Body of pancreas (tissue), 4 donors: ENCODE measurements around the gene THSD4. TPM values are rescaled to one million over a fixed set of nuclear protein-coding genes. Genes with fewer than 3 reads are reported as not detected.

Source experiments
- ATAC-seq: fragments of 150-250 bp; one replicate; pipeline ENCODE4 v1.9.1; 2016
- DNase-seq, 4 donors: peaks; one replicate each; pipeline ENCODE4 v3.0.0-alpha.2; 2019
- H3K27ac ChIP-seq, 4 donors: fragments of 200-600 bp; sonication (generic); 1 replicate in 3 of 4; 2 replicates in 1 of 4; pipeline versions ENCODE4 v1.5.1 to v1.6.1; 2016 to 2019; ENCODE audit warnings: mild to moderate bottlenecking in 1 of 4, mixed read lengths in 1 of 4, moderate library complexity in 1 of 4
- H3K27me3 ChIP-seq, 2 donors: fragments of 200-600 bp; sonication (generic); one replicate each; pipeline ENCODE4 v1.6.0; 2016; ENCODE audit warnings: mild to moderate bottlenecking in 1 of 2
- H3K36me3 ChIP-seq, 2 donors: fragments of 200-600 bp; sonication (generic); replicated peaks in 1 of 2; 2 replicates each; pipeline ENCODE4 v1.5.1; 2016; ENCODE audit warnings: low read depth in 2 of 2; ENCODE audit not compliant: insufficient read depth in 1 of 2
- H3K4me1 ChIP-seq: fragments of 200-600 bp; sonication (generic); one replicate; pipeline ENCODE4 v1.6.0; 2016
- H3K4me3 ChIP-seq, 2 donors: fragments of 200-600 bp; sonication (generic); 1 replicate in 1 of 2; 2 replicates in 1 of 2; pipeline ENCODE4 v1.5.1; 2016 to 2019
- H3K9me3 ChIP-seq, 3 donors: fragments of 200-600 bp; sonication (generic); 1 replicate in 2 of 3; 2 replicates in 1 of 3; pipeline ENCODE4 v1.5.1; 2016
- POLR2A ChIP-seq, 3 donors: fragments of 450-650 bp; IDR thresholded peaks; one replicate each; pipeline ENCODE4 v1.6.1; 2016; ENCODE audit warnings: antibody characterized with exemption in 3 of 3, mild to moderate bottlenecking in 2 of 3
- WGBS, 2 donors: methylation state at CpG; one replicate each; pipeline ENCODE4 v1.1.5; 2017; 5-methylcytosine and 5-hydroxymethylcytosine counted together
- intact Hi-C: fragments of 100-400 bp; cut with DNase I; formaldehyde crosslinking; loops from one replicate; pipeline ENCODE4 v1.15.1; 2023
- total RNA-seq, 2 donors: library from RNA; depleted of rRNA; stranded (reverse); fragments of >200 nt; gene quantifications; one replicate each; pipeline ENCODE4 v1.1.0, GENCODE V29; 2016
- TF ChIP-seq, protein P1 (sequence below), 7 experiments: fragments of 450-650 bp in 4 of 7; fragments of 200-600 bp in 3 of 7; sonication (generic) in 3 of 7; IDR thresholded peaks; one replicate each; pipeline ENCODE4 v1.5.1; 2016 to 2019; ENCODE audit warnings: antibody characterized with exemption in 7 of 7

The THSD4 gene
- total RNA-seq, 2 donors from 2014 or later, result 12.9 to 16.1 TPM

DNA sequence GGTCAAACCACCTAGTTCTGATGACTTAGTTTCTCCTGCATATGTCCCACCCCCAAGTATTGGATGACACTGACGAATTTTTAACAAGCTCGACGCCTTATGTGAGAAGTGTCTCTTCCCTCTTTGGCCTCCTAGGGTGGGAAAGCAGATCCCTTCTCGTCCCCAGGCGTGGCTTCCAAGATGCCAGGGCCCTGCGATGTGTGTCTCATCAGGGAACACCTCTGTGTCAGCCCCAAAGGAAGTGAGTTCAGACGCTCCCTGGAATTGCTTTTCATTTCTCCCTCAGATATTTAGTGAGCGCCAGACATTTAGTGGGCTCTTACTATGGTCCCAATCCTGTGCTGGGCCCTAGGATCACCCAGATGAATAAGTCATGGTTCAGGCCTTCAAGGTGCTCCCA, 482.4 kb downstream of the THSD4 start:
- TF ChIP-seq POLR2A (IDR thresholded peaks at IDR 0.05), result no peak
- TF ChIP-seq, protein P1, sequence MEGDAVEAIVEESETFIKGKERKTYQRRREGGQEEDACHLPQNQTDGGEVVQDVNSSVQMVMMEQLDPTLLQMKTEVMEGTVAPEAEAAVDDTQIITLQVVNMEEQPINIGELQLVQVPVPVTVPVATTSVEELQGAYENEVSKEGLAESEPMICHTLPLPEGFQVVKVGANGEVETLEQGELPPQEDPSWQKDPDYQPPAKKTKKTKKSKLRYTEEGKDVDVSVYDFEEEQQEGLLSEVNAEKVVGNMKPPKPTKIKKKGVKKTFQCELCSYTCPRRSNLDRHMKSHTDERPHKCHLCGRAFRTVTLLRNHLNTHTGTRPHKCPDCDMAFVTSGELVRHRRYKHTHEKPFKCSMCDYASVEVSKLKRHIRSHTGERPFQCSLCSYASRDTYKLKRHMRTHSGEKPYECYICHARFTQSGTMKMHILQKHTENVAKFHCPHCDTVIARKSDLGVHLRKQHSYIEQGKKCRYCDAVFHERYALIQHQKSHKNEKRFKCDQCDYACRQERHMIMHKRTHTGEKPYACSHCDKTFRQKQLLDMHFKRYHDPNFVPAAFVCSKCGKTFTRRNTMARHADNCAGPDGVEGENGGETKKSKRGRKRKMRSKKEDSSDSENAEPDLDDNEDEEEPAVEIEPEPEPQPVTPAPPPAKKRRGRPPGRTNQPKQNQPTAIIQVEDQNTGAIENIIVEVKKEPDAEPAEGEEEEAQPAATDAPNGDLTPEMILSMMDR (IDR thresholded peaks at IDR 0.05), result no peak
- Histone ChIP-seq H3K27me3 (no peaks in the 10 kb centered on the region), H3K36me3 (no peaks in the 10 kb centered on the region), H3K27ac (no peak overlapping the region), H3K9me3 (no peaks in the 10 kb centered on the region), H3K4me1 (peaks cover 11% of the 10 kb centered on the region), H3K4me3 (no peak overlapping the region)
- intact Hi-C loops, result no loop called here
- DNase-seq (no peak), ATAC-seq (no peak)
- 81 to 88% methylated on average over 8 of the region's 8 CpGs for WGBS, 2 donors

DNA sequence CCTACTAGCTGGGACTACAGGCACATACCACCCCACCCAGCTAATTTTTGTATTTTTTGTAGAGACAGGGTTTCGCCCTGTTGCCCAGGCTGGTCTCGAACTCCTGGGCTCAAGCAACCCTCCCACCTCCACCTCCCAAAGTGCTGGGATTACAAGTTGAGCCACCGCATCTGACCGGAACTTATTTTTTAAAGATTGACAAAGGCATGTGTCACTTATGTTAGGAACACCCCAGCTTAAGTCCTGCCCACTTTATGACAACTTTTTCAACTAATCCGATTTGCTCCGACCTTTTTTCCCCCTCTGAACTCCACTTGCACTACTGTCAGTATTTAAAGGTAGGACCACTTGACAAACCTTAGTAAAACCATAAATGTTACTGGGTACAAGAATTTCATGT, 483.5 kb downstream of the THSD4 start:
- H3K4me3 ChIP-seq, result no peak overlapping the region
- ATAC-seq (no peak), DNase-seq (no peak)
- no peaks in the 10 kb centered on the region for H3K27me3 ChIP-seq
- intact Hi-C loops, result no loop called here
- H3K36me3 ChIP-seq, result no peaks in the 10 kb centered on the region
- H3K27ac ChIP-seq, result no peak overlapping the region
- TF ChIP-seq, protein P1 (IDR thresholded peaks at IDR 0.05), result no peak
- TF ChIP-seq POLR2A (IDR thresholded peaks at IDR 0.05), result no peak
- peaks cover 11% of the 10 kb centered on the region for H3K4me1 ChIP-seq
- WGBS, 2 donors, result 82 to 93% methylated on average over 6 of the region's 6 CpGs
- no peaks in the 10 kb centered on the region for H3K9me3 ChIP-seq

DNA sequence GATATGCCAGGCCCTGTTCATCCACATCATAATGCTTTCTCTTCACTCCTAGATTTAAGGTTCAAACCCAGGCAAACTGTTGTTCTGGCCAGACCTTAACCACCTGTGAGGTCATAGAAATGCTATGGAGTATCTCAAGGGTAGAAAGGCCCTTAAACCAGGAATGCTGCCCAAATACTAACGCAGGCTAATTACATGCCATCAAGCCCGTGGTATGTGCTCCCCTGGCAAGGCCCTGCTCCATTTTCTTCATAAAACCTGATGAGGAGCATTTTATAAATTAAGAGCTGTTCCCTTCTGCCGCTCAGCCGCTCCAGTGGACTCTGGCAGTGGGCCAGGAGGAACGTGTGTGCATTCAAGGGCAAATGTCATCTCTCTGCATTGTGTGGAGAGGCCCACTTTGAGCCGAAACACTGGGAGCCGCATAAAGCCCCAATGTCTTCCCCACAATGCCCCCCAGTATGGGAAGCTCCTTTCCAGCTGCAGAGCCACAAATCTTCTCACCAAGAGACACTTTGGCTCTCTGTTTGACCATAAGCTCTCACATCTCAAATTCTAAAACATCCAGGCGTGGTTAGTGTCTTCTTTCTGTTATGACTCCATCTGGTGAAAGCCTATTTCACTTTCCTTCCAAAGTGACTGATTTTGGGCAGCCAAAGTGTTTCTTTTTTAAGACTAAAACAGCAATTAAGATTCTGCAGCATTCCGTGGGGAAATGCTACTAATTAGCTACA, 484.3 kb downstream of the THSD4 start:
- H3K27ac ChIP-seq, result no peak overlapping the region
- intact Hi-C loops, result no loop called here
- peaks cover 0 to 4% (median 0%) of the 10 kb centered on the region in 3 donors for H3K9me3 ChIP-seq
- peak in 1 of 4 donors; percentile 9 for DNase-seq
- H3K27me3 ChIP-seq, result no peaks in the 10 kb centered on the region
- no peak for ATAC-seq
- no peak overlapping the region for H3K4me3 ChIP-seq
- no peak for TF ChIP-seq POLR2A (IDR thresholded peaks at IDR 0.05)
- TF ChIP-seq, protein P1 (IDR thresholded peaks at IDR 0.05), result no peak
- H3K36me3 ChIP-seq, result no peaks in the 10 kb centered on the region
- 57 to 61% methylated on average over 9 of the region's 9 CpGs for WGBS, 2 donors
- H3K4me1 ChIP-seq, result peaks cover 11% of the 10 kb centered on the region

DNA sequence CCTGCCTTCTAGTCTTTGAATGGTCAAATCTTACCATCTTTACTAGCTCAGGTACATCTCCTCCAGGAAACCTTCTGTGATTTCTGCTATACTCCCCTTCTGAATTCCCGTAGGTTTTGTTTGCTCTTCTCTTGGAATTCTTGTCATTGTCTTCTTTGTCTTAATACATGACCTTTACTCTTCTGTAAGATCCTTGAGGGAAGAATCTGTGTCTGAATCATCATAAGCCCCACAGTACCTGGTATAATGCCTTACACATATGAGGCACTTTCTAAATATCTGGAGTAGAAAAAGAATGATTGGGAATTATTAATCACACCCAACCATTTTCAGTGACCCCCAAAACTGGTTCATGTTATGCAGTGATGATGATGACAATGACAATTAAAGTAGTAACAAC, 485.0 kb downstream of the THSD4 start:
- peaks cover 0 to 8% (median 0%) of the 10 kb centered on the region in 3 donors for H3K9me3 ChIP-seq

More for the DNA sequence above, 485.0 kb downstream of the THSD4 start:
- intact Hi-C loops, result no loop called here
- Histone ChIP-seq H3K4me3 (no peak overlapping the region), H3K27ac (no peak overlapping the region), H3K36me3 (no peaks in the 10 kb centered on the region), H3K4me1 (peaks cover 11% of the 10 kb centered on the region), H3K27me3 (no peaks in the 10 kb centered on the region)
- ATAC-seq, result no peak
- TF ChIP-seq, protein P1 (IDR thresholded peaks at IDR 0.05), result no peak
- TF ChIP-seq POLR2A (IDR thresholded peaks at IDR 0.05), result no peak
- DNase-seq, result no peak
- WGBS, 2 donors, result 58 to 80% methylated on average over 1 of the region's 1 CpG
